ENCODE results near the gene ERCC4. TPM values are rescaled to one million over a fixed set of nuclear protein-coding genes. Genes with fewer than 3 reads are reported as not detected.

The ERCC4 gene
- total and polyA plus RNA-seq, 4 donors = 12.8 to 17.2 (median 14.7) TPM

DNA sequence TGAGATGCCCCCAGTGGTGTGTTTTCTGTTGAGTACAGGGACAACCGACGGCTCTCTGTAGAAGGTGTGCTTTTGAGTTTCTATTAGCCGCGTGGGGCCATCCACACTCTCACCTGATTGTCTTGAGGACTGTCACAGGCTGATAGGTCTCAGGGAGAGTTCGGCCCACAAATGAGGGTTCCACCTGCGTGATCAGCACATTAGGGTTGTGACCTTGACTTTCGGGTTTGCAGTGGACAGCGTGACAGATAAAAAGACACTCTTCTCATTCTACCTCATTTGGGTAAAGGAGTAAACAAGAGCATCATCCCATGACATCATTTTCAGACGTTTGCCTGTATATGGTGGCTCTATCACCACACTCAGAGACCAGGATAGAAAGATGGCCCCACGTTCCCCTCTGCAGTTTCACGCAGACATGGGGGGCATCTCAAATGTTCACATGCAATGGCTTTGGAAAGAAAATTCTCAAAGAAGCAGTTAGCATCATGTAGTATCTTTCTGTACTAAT is 76.9 kb downstream of the ERCC4 start:
- WGBS (ENCODE audit: insufficient coverage) = 94% methylated on average over 4 of the region's 11 CpGs
- Histone ChIP-seq H3K9me3 (ENCODE audit: control insufficient read depth, insufficient read depth, low read length) (no peaks in the 10 kb centered on the region), H3K27me3 (ENCODE audit: control insufficient read depth, insufficient read depth, low read length) (no peaks in the 10 kb centered on the region)

DNA sequence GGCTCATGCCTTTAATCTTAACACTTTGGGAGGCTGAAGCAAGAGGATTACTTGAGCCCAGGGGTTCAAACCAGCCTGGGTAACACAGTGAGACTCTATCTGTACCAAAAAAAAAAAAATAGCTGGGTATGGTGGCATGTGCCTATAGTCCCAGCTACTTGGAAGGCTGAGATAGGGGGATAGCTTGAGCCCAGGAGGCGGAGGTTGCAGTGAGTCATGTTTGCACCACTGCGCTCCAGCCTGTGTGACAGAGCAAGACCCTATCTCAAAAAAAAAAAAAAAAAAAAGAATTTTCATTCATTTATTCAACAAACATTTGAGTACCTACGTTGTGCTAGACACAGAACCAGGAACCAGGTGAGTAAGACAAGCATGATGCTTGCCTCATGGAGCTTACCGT is 77.6 kb downstream of the ERCC4 start:
- no peak overlapping the region for H3K27ac ChIP-seq (ENCODE audit: low read depth, low read length)
- H3K4me1 ChIP-seq (ENCODE audit: control insufficient read depth, insufficient read depth, low read length) = peaks cover 5% of the 10 kb centered on the region
- no peaks in the 10 kb centered on the region for H3K36me3 ChIP-seq (ENCODE audit: control insufficient read depth, insufficient read depth, low read length)
- no peaks in the 10 kb centered on the region for H3K9me3 ChIP-seq (ENCODE audit: control insufficient read depth, insufficient read depth, low read length)
- no peak for DNase-seq (ENCODE audit: low read depth in 4 of 6, low spot score in 6 of 6)
- no peaks in the 10 kb centered on the region for H3K27me3 ChIP-seq (ENCODE audit: control insufficient read depth, insufficient read depth, low read length)
- no CpG with 5 or more reads among the region's 4 CpGs for WGBS (ENCODE audit: insufficient coverage)
- H3K4me3 ChIP-seq (ENCODE audit: low read depth, low read length) = no peak overlapping the region

More for the DNA sequence above, 76.9 kb downstream of the ERCC4 start:
- H3K4me1 ChIP-seq (ENCODE audit: control insufficient read depth, insufficient read depth, low read length) = peaks cover 5% of the 10 kb centered on the region
- H3K4me3 ChIP-seq (ENCODE audit: low read depth, low read length) = no peak overlapping the region
- no peak for DNase-seq (ENCODE audit: low read depth in 4 of 6, low spot score in 6 of 6)
- H3K36me3 ChIP-seq (ENCODE audit: control insufficient read depth, insufficient read depth, low read length) = no peaks in the 10 kb centered on the region
- H3K27ac ChIP-seq (ENCODE audit: low read depth, low read length) = no peak overlapping the region

GRCh38 chr16:13997933-13998332 is 78.0 kb downstream of the ERCC4 start:
- H3K27me3 ChIP-seq (ENCODE audit: control insufficient read depth, insufficient read depth, low read length) = no peaks in the 10 kb centered on the region
- H3K4me1 ChIP-seq (ENCODE audit: control insufficient read depth, insufficient read depth, low read length) = peaks cover 5% of the 10 kb centered on the region
- no peaks in the 10 kb centered on the region for H3K9me3 ChIP-seq (ENCODE audit: control insufficient read depth, insufficient read depth, low read length)
- no peaks in the 10 kb centered on the region for H3K36me3 ChIP-seq (ENCODE audit: control insufficient read depth, insufficient read depth, low read length)
- no peak overlapping the region for H3K27ac ChIP-seq (ENCODE audit: low read depth, low read length)
- no peak for DNase-seq (ENCODE audit: low read depth in 4 of 6, low spot score in 6 of 6)
- WGBS (ENCODE audit: insufficient coverage) = 81% methylated on average over 4 of the region's 5 CpGs
- no peak overlapping the region for H3K4me3 ChIP-seq (ENCODE audit: low read depth, low read length)

- H3K4me3 ChIP-seq (ENCODE audit: low read depth, low read length) = no peak overlapping the region
- no peak overlapping the region for H3K27ac ChIP-seq (ENCODE audit: low read depth, low read length)
- DNase-seq (ENCODE audit: low read depth in 4 of 6, low spot score in 6 of 6) = no peak
- H3K27me3 ChIP-seq (ENCODE audit: control insufficient read depth, insufficient read depth, low read length) = no peaks in the 10 kb centered on the region
- no peaks in the 10 kb centered on the region for H3K9me3 ChIP-seq (ENCODE audit: control insufficient read depth, insufficient read depth, low read length)
- H3K36me3 ChIP-seq (ENCODE audit: control insufficient read depth, insufficient read depth, low read length) = no peaks in the 10 kb centered on the region
- H3K4me1 ChIP-seq (ENCODE audit: control insufficient read depth, insufficient read depth, low read length) = peaks cover 13% of the 10 kb centered on the region
- WGBS (ENCODE audit: insufficient coverage) = 75% methylated on average over 3 of the region's 10 CpGs
Observed at GRCh38 chr16:13999071-13999894, 79.3 kb downstream of the ERCC4 start.

GRCh38 chr16:13999895-14000425 is 80.0 kb downstream of the ERCC4 start:
- no peaks in the 10 kb centered on the region for H3K36me3 ChIP-seq (ENCODE audit: control insufficient read depth, insufficient read depth, low read length)
- H3K9me3 ChIP-seq (ENCODE audit: control insufficient read depth, insufficient read depth, low read length) = no peaks in the 10 kb centered on the region
- 59% methylated on average over 5 of the region's 12 CpGs for WGBS (ENCODE audit: insufficient coverage)
- no peaks in the 10 kb centered on the region for H3K27me3 ChIP-seq (ENCODE audit: control insufficient read depth, insufficient read depth, low read length)
- peak in 2 of 6 donors; percentile 26 to 74 for DNase-seq (ENCODE audit: low read depth in 4 of 6, low spot score in 6 of 6)
- H3K27ac ChIP-seq (ENCODE audit: low read depth, low read length) = no peak overlapping the region
- no peak overlapping the region for H3K4me3 ChIP-seq (ENCODE audit: low read depth, low read length)
- peaks cover 19% of the 10 kb centered on the region for H3K4me1 ChIP-seq (ENCODE audit: control insufficient read depth, insufficient read depth, low read length)

GRCh38 chr16:14001521-14001920 is 81.6 kb downstream of the ERCC4 start:
- Histone ChIP-seq H3K4me1 (ENCODE audit: control insufficient read depth, insufficient read depth, low read length) (peaks cover 20% of the 10 kb centered on the region), H3K9me3 (ENCODE audit: control insufficient read depth, insufficient read depth, low read length) (no peaks in the 10 kb centered on the region), H3K4me3 (ENCODE audit: low read depth, low read length) (no peak overlapping the region), H3K27me3 (ENCODE audit: control insufficient read depth, insufficient read depth, low read length) (no peaks in the 10 kb centered on the region), H3K36me3 (ENCODE audit: control insufficient read depth, insufficient read depth, low read length) (no peaks in the 10 kb centered on the region), H3K27ac (ENCODE audit: low read depth, low read length) (no peak overlapping the region)
- WGBS (ENCODE audit: insufficient coverage) = 98% methylated on average over 10 of the region's 10 CpGs
- no peak for DNase-seq (ENCODE audit: low read depth in 4 of 6, low spot score in 6 of 6)

Other genes starting within 250 kb of the ERCC4 start
- gene MRTFB, start 151.2 kb downstream of the ERCC4 start, total RNA-seq = 10 to 100 TPM; 25.2 to 32.1 TPM
- 10 to 100 TPM; 19.1 to 25.0 TPM for gene MRTFB, start 151.2 kb downstream of the ERCC4 start, polyA plus RNA-seq (ENCODE audit: insufficient read length in 2 of 2)

All from spinal cord (tissue), 10 donors.